Measurements from ENCODE around the gene RETN. TPM values are rescaled to one million over a fixed set of nuclear protein-coding genes. Genes with fewer than 3 reads are reported as not detected.

RETN gene, protein sequence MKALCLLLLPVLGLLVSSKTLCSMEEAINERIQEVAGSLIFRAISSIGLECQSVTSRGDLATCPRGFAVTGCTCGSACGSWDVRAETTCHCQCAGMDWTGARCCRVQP
- total RNA-seq (2014; rRNA removed; shearing (Covaris generic); ENCODE audit: low replicate concordance) = not detected in 2 replicates

DNA sequence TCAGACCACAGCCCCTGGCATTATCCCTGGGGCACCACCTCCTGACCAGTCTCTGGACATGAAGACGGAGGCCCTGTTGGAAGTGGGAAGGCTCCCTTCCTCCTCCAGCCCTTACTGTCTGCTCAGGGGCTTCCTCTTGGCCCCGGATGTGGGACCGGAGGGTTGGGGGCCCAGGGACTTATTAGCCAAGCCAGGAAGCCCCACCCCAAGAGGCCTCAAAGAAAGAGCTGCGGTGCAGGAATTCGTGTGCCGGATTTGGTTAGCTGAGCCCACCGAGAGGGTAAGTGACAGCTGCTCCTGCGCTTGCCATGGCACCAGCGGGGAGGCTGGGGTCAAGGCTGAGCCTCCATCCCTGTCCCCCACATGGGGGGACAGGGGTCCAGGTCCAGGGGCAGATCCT lies at the start of gene RETN:
RETN (plus strand) TSS at position 208 of the 400 bp plus-strand sequence. CDS start 278 bp downstream, outside the sequence.
- no peak for DNase-seq (ENCODE audit: low read depth)
- in situ Hi-C loops (cut with HindIII; ENCODE audit: low pct_unique_long_range_greater_than_20kb, low sequenced_read_pairs) = no loop called here

DNA sequence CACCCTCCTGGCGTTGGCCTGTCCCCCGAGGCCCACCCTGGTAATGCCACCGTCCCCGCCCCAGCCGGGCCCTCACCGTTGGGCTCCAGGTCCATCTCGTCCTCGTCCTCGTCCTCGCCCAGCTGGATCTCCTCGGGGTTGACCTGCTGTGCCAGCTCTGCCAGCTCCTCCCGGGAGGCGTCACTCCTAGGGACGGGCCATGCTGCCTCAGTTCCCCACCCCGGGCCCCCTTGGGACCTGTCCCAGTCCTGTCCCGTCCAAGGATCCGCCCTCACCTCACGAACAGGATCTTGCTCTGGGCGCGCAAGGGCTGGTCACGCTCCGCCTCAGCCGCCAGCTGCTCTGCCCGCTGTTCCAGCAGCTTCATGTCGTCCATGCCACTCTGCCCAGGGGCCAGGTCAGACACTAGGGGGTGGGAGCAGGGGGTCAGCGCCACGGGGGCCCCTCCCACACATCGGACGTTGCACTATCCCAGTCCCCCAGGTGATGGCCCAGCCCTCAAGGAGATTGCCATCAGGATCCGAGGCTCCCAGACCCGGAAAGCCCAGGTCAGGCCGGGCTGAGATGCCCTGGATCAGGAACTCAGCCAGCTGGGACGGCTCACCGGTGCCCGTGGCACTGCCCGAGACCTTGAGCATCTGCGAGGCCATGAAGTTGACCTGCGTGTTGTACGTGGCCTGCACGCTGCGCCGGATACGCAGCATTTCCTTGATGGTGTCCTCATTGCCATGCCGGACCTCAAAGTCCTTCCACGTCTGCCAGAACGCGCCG lies 49.0 kb upstream of the RETN start:
- DNase-seq (ENCODE audit: low read depth) = no peak
- in situ Hi-C loops (cut with HindIII; ENCODE audit: low pct_unique_long_range_greater_than_20kb, low sequenced_read_pairs) = no loop called here

DNA sequence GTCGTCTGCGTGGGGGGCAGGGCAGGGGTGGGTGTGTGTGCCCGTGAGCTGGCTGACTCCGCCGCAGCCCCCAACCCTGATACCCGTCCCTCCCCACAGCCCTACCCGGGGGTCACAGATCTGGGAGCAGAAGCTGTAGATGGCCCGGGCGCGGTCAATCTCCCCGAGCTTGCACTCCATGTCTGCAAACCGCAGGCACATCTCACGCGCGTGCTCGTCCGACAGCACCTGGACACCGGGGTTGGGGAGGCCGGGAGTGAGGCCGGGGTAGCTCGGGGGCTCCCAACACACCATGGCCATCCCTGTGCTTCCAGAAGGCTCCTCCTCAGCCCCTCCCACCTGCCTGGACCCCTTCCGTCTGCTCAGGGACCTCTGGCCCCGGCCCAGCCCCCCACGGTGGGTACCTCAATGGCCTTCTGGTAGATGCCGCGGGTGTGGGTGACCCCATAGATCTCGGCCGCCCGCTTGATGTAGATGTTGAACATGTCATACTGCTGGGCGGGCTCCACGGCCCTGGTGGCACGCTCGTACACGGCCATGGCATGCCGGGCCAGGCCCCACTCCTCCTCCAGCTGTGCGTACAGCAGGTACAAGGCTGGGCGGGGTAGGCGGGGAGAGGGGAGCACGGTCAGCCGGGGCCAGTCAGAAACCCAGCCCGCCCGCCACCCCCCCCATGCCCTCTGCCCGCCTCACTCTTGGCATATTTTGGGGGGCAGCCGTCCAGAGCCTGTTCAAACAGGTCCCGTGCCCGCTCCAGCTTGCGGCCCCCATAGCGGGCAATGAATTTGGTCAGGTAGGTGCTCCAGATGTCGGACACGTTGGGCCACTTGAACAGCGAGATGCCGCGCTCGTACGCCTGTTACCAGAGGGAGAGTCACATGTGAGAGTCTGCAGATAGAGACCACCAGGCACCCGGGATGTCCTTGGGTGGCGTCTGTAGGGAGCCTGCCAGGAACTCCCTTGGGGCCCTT lies 48.1 kb upstream of the RETN start:
- in situ Hi-C loops (cut with HindIII; ENCODE audit: low pct_unique_long_range_greater_than_20kb, low sequenced_read_pairs) = no loop called here

DNA sequence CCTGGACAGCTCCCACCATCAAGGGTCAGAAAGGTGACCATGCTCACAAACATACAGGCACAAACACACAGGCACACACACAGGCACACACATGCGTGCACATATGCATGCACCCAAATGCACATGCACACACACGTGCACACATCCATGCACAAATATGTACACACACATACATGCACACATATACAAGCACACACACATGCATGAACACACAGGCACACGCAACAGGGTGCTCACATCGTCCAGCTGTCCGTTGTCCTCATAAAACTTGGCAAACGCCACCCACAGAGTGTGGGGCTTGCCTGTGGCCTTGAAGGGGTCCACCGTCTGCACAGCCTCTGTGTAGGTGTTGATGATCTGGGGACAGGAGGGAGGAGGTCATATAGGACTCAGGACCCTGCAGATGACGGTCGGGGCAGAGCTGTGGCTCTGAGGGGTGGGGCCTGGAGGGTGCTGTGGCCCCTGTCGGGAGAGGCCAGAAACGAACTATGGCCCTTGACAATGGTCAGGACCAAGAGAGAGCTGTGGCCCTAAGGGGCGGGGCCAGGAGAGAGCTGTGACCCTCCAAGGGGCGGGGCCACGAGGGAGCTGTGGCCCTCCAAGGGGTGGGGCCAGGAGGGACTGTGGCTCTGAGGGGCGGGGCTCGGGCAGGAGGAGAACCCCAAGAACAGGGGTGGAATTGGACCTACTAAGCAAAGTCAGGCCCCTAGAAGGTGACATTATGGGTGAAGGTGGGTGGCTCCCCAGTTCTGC lies 45.7 kb upstream of the RETN start:
- no peak for DNase-seq (ENCODE audit: low read depth)
- in situ Hi-C loops (cut with HindIII; ENCODE audit: low pct_unique_long_range_greater_than_20kb, low sequenced_read_pairs) = no loop called here

More for the DNA sequence above, 48.1 kb upstream of the RETN start:
- DNase-seq (ENCODE audit: low read depth) = no peak

DNA sequence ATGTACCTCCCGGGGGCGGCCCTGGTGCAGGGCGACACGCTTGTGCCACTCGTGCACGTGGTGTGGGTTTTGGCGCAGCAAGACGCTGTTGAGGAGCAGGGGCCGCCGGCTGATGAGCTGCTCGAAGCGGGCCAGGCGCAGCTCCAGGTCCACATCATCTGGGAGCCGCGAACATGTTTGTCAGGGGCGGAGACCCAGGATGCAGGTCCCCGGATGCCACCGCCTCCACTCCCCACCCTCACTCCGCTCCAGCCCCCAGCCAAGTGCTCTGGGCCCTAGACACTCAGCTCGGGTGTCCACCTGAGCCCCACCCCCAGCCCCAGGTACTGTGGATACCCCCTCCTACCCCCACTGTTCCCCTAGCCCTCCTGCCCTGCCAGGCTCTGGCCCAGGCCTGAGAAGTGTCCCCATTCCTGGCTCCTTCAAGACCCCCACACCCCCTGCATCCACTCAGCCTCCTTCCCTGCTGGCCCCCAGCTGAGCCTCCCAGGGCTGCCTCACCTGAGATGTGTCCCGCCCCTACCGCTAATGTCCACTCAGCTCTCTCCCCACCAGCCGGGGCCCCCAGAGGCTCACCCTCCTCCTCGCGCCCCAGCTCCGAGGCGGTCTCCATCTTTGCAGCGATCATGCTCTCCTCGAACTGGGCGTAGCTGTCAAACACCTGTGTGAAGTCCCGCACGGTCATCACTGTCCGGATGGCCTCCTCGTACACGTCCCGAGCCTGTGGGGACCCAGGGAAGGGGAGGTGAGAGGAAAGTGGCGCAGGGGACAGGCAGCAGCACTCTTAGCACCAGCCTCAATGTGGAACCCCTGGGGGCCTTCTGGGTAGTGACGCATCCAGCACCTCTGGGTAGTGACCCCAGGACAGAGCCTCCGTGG lies 44.9 kb upstream of the RETN start:
- in situ Hi-C loops (cut with HindIII; ENCODE audit: low pct_unique_long_range_greater_than_20kb, low sequenced_read_pairs) = no loop called here
- DNase-seq (ENCODE audit: low read depth) = no peak

DNA sequence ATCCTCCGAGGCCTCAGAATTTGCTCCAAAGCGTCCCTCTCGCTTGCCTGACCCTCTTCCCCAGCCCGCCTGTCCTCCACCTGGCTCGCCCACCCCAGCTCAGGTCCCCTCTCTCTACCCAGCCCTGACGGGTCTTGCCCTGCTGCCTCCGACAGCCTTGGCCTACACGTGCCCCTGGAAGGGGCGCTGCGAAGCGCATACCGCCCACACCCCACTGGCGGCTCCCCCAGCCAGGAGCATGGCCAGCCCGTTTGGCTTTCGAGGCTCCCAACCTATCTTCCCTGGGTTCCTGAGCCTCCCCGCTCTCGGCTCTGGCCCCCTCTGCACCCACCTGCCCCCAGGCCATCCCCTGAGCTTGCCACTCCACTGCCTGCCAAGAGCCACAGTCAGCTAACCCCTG lies 44.0 kb upstream of the RETN start:
- DNase-seq (ENCODE audit: low read depth) = no peak
- in situ Hi-C loops (cut with HindIII; ENCODE audit: low pct_unique_long_range_greater_than_20kb, low sequenced_read_pairs) = no loop called here

DNA sequence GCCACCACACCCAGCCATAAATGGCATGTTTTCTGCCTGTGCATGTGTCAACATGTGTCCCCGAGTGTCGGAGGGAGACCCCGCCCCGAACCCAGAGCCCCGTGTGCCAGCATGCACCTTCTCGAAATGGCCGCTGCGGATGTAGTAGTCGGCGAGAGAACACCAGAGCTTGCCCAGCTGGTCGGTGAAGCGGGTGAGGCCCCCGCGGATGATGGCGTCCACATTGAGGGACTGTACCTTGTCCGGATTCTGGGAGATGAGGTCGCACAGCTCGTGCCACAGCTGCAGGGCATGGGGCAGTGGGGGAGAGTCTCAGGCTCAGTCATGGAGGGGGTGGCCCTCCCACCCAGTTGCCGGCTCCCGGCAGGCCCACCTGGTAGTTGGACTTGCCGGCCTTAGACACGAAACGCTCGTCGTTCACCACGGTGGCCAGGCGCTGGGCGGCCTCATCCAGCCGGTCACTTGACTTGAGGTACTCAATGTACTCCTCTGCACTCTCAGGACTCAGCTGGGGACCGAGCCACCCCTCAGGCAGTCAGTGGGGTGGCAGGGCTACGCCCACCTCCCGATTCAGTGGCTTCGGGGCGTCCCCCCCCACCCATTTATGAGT lies 43.0 kb upstream of the RETN start:
- in situ Hi-C loops (cut with HindIII; ENCODE audit: low pct_unique_long_range_greater_than_20kb, low sequenced_read_pairs) = no loop called here

DNA sequence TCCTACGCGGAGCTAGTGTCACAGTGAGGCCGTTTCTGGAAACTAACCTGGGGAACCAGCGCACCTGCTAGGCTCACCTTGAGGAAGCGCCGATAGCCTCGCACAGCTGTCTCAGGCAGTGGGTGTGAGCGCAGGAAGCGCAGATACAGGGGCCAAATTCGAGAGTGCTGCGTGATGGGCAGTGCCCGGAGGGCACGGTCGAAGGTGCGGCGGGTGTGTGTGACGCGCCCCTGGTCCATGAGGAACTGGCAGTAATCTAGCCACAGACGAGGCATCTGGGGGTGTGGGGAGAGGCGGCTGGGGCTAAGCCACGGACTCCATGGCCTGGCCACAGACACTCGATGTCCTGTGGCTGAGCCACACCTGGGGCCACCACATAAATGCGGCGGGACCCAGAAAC lies 41.7 kb upstream of the RETN start:
- in situ Hi-C loops (cut with HindIII; ENCODE audit: low pct_unique_long_range_greater_than_20kb, low sequenced_read_pairs) = no loop called here
- no peak for DNase-seq (ENCODE audit: low read depth)

More for the DNA sequence above, 43.0 kb upstream of the RETN start:
- no peak for DNase-seq (ENCODE audit: low read depth)

DNA sequence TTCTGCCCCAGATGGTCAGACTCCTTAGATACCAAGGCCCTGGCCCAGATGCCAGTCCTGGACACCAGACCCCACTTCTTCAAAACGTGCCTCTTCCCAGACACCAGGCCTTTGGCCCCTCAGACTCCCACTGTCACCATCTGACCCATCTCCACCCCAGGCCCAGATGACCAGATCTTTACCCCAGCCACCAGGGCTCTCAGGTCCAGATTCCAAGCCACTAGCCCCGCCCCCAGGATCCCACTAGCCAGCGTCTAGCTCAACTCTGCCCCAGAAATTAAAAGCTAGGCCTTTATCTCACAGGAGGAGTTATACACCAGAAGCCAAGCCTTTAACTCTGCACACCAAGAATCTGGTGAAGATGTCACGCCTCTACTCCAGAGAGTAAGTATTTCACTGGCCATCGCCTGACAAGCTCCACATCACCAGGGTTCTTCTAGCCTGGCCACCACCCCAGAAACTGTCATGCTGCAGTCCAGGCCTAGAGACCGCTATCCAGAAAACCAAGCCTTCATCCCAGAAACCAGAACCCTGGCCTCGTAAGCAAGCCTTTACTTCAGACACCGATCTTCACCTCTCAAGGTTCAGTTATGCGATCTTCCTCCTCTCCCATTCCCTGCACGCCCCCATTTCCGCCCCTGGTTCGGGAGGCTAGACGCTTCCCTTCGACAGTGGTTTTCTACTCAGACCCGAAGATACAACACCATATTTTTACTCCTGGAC lies 40.1 kb upstream of the RETN start:
- DNase-seq (ENCODE audit: low read depth) = no peak
- in situ Hi-C loops (cut with HindIII; ENCODE audit: low pct_unique_long_range_greater_than_20kb, low sequenced_read_pairs) = no loop called here

DNA sequence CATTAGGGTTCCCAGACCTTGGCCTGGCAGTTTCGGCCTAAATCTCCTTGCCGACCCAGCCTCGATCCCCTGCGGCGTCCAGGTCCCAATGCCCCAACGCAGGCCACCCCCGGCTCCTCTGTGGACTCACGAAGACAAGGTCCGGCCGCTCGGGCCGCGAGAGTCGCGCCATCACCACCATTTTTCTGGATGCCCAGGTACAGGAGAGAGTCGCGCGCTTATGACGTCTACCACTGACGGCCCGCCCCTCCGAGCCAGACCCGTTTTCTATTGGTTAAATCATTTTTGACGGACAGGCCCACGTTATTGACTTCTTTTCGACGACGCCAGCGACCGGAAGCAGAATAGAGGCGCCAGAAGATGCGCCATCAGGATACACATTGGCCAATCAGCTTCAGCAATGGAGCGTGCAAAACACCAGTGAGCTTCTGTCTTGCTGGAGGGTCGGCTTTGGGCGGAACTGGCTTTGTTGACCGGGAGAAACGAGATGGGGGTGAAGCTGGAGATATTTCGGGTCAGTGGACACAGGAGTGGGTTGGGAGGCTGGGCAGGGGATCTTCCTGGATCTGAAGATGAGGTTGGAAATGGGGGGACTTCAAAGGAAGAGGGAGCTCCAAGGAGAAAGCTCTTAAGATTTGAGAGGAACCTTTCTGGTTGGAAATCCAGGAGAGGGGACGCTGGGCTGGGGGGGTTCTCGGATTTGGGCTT lies 39.3 kb upstream of the RETN start, which contains the start of the genes PET100 and XAB2:
PET100 (plus strand) TSS at position 447 of the 708 bp plus-strand sequence; CDS start at position 488, 41 bp downstream.
XAB2 (minus strand) TSS at position 199 of the 708 bp plus-strand sequence; CDS start at position 181, 18 bp downstream.
- in situ Hi-C loops (cut with HindIII; ENCODE audit: low pct_unique_long_range_greater_than_20kb, low sequenced_read_pairs) = no loop called here
- peak; percentile 92 for DNase-seq (ENCODE audit: low read depth)

DNA sequence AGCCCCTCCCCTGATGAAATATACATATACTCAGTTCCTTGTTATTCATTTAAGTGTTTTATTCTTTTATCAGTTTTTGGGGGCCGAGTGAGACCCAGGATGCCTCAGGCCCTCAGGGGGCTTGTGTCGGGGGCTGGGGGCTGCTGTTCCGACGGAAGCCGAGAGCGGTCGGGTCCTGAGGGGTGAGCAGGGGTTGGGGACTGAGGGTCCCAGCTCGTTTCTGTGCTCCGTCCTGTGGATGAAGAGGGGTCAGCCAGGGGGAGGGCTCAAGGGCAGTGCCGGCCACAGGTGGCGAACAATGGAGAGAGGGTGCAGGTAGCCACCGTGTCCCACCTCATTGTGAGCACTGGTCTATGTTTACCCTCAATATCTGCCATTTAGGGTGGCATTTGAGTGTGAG lies 37.3 kb upstream of the RETN start:
- no peak for DNase-seq (ENCODE audit: low read depth)
- in situ Hi-C loops (cut with HindIII; ENCODE audit: low pct_unique_long_range_greater_than_20kb, low sequenced_read_pairs) = no loop called here

DNA sequence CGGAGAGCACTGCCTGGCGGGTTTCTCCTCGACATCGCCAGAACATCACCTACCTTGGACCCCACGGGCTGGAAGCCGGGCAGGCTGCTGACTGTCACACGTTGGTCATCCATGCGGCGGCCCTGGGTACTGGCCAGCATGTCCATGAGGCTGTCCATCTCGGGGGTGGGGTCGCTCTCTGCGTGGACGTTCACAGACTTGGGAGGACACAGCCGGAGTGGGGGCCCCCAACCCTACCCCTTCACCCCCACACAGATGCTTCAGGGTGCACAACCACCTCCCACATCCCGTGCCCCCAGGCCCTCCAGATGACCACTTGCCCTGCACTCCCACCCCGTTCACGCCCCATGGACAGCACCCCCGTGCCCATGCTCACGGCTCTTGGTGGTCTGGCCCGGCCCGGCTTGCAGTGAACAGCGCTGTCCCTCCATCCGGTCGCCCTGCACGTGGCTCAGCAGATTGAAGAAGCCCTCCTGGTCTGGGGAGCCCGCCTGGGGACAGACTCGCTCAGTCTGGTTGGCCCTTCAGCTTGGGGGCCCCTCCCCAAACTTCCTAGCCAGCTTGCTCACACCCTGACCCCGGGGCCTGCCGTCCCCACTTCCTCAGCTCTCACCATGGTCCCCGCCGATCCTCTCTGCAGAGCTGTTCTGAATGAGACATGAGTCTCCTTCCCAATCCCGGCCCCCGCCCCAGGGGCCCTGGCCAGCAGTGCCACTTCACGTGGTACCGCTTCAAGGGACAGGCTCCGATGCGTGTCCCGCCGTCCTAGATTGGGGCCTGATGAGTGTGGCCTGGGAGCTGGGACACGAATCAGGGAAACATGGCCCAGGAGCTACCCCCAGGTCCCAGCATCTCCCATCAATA lies 36.3 kb upstream of the RETN start:
- in situ Hi-C loops (cut with HindIII; ENCODE audit: low pct_unique_long_range_greater_than_20kb, low sequenced_read_pairs) = no loop called here
- DNase-seq (ENCODE audit: low read depth) = no peak

DNA sequence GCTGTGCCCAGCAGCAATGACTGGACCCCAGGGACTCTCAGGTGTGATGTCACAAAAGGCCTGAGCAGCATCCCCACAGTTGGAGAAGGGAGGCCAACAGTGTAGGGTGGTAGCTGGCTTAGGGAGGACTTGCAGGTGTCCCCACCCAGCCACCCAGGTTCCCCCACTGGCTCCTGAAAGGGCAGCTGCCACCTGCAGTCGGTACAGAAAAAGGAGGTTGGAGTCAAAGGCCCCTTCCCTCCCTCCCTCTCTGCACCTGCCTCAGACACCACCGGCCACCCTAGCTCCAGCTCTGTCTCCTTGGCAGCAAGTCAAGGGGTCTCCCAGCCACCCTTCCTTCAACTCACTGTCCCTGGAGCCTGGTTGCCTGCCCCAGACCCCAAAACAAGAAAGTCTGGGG lies 35.2 kb upstream of the RETN start, which contains the start of gene PCP2:
PCP2 (minus strand) TSS at position 22 of the 400 bp plus-strand sequence. CDS start 262 bp downstream, outside the sequence.
- no peak for DNase-seq (ENCODE audit: low read depth)
- in situ Hi-C loops (cut with HindIII; ENCODE audit: low pct_unique_long_range_greater_than_20kb, low sequenced_read_pairs) = no loop called here

DNA sequence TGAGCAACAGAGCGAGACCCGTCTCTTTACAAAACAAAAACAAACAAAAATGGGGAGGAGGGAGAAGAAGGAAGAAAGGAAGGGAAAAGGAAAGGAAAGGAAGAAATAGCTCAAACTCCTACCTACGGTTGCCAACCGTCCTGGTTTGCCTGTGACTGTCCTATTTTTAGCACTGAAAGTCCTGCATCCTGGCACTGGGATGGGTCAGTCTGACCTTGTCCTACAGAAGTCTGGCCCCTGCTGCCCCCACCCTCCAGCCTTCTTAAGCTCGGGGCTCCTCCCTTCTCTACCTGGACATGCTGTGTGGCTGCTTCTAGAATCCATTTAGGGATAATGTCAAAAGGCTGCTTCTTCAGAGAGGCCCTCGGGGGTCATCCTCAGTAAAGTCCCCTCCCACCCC lies 33.2 kb upstream of the RETN start:
- no peak for DNase-seq (ENCODE audit: low read depth)
- in situ Hi-C loops (cut with HindIII; ENCODE audit: low pct_unique_long_range_greater_than_20kb, low sequenced_read_pairs) = no loop called here

DNA sequence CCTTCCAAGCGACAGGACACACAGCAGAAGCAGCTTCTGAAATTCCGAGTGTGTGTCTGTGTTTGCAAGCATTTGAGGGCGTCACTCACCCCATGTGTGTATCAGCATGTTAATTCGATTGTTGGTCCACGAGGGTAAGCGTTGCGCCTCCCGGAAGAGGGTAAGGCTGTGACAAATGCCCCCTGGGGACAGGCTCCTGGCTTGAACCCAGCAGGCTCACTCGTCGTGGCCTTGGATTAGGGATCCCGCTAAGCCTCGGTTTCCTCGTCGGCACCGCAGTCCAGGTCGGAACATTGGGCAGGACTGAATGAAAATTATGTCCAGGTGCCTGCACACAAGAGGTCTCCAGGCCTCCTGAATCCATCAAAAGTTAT lies 32.5 kb upstream of the RETN start:
- in situ Hi-C loops (cut with HindIII; ENCODE audit: low pct_unique_long_range_greater_than_20kb, low sequenced_read_pairs) = no loop called here
- no peak for DNase-seq (ENCODE audit: low read depth)
